HG03135 (cell line): ENCODE results near the gene TMEM38B.

Experiments
- ATAC-seq: cut with Tn5 transposase; IDR thresholded peaks from one replicate; pipeline ENCODE4 v1.9.1; 2021; ENCODE audit warnings: mild to moderate bottlenecking, moderate library complexity; ENCODE audit not compliant: unreplicated experiment

TMEM38B gene

GRCh38 chr9:105694190-105694847, at the start of gene TMEM38B:
Gene TMEM38B, plus strand, starts transcription at chr9:105694541. Its CDS starts 120 bp downstream, at chr9:105694661.
- ATAC-seq: peak; percentile 76

- ATAC-seq: no peak
Observed at GRCh38 chr9:105646879-105647594, 47.3 kb upstream of the TMEM38B start.

DNA sequence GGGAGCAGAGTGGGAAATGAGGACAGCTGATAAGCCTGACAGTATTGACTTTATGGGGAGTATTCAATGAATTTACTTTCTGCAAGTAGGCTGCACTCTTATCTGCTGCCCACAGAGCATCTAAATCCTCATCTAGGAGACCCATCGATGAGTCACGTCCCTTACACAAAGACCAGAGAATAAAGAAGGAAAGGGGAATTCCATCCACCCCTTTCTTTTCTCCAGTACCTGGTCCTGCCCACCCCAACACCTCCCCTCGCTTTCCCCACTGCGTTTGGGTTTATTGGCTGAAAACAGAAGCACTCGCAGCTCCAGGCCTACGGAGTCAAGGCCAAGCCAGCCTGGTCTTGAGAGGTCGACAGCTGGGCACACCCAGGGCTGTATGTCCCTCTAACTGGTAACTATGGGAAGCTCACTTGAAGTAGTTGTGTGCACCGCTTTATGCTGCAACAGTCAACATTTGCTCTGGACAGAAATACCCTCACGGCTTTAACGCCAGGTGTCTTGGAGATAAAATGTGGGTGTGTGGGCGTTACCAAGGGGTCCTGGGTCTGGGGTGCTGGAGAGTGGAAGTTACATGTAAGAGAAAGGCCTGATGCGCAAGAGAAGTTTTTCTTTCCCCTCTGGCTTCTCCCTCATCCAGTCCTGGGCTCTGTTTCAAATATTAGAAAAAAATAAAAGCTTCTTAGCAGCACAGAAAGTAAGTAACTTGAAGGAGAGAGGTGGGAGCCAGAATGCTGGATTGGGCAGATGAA, 46.6 kb upstream of the TMEM38B start:
- no peak for ATAC-seq

GRCh38 chr9:105651806-105652205, 42.5 kb upstream of the TMEM38B start:
- no peak for ATAC-seq

GRCh38 chr9:105656131-105656921, 38.0 kb upstream of the TMEM38B start:
- ATAC-seq: peak; percentile 48

DNA sequence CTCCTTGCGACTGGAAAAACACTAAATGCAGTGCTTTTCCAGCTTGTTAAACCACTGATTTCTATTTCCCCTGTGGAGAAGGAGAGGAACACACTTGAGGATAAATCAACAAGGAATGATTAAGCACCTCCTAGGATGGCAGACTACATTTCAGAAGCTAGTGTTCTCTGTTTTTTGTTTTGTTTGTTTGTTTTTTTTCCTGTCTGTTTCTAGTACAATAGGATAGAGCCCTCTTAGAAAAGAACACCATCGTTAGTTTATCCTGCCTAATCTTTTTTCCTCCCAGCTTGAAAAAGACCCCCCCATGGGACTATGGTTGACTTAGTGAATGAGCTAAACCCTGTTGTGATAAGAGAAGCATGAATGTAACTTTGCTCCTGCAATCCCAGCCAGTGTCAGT, 36.0 kb upstream of the TMEM38B start:
- no peak for ATAC-seq

DNA sequence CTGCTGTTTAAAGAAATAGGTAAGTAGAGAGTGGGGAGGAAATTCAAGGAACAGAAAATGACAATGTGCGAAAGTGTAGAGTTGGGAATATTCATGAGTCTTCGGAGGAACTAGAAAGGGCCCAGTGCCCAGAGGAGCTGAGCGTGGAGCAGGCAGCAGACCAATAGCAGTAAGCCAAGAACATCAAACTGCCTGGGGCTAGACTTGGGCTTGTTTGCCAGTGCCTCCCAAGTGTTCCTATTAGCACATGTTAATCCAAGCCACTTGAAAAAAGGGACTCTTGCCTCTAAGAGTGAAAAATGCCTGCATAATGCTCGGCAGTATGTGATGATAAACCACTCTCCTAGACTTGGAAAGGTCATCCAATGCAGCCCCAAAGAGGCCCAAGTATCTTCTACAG, 33.3 kb upstream of the TMEM38B start:
- no peak for ATAC-seq

DNA sequence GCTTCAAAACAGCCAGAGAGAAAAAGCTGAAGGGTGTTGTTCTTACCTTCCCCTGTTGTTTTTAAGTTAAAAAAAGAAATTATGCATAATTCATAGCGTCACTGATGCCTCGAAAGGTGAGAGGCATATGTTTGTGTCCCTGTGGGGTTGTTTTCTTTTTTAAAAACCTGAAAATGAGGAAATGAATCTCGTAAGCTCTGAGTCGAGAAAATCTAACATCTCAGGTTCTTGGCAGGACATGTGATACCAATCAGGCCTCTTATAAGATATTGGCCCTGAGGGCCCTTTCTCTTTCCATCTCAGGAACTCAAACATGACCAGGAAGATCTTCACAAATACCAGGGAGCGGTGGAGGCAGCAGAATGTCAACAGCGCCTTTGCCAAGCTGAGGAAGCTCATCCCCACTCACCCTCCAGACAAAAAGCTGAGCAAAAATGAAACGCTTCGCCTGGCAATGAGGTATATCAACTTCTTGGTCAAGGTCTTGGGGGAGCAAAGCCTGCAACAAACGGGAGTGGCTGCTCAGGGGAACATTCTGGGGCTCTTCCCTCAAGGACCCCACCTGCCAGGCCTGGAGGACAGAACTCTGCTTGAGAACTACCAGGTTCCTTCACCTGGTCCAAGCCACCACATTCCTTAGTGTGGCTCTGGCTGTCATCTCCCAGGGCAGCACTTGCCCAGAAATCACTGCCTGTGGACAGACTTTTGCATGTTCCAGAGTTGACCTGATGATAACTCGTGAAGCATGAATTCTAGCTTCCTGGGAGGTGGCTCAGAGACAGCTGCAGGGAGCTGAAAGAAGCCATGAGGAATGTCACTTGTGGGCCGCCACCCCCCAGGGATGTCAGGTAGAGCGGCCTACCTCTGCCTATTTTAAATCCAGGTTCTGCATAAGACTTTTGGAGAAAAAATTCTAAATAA, 31.9 kb upstream of the TMEM38B start, which contains the start of gene TAL2:
Gene TAL2, plus strand, starts transcription at position 274 of the 921 bp plus-strand sequence. Its CDS starts 40 bp downstream, at position 314.
- peak; percentile 84 for ATAC-seq

- ATAC-seq: no peak
Observed at GRCh38 chr9:105663914-105664313, 30.4 kb upstream of the TMEM38B start.

DNA sequence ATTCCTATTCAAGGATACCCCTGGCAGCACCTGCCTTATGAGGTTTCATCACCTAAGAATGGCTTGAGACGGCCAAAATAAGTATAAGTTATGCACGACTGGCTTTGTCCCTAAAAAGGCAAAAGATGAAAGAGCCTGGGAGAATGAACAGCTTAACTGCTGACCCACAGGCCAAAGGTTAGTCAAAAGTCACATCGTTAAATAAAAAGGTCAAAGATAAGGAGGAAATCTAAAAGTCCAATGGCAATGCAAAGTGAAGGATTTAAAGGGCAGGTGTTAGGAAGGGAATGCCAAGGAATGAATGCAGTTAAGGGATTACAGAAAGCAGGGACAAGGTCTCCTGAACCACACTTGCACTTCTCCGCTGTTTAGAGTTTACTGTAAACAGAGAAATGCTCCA, 26.5 kb upstream of the TMEM38B start:
- ATAC-seq: no peak

GRCh38 chr9:105670315-105670714, 24.0 kb upstream of the TMEM38B start:
- no peak for ATAC-seq

- ATAC-seq: no peak
Observed at GRCh38 chr9:105670775-105671174, 23.6 kb upstream of the TMEM38B start.

- no peak for ATAC-seq
Observed at GRCh38 chr9:105672711-105673234, 21.6 kb upstream of the TMEM38B start.

DNA sequence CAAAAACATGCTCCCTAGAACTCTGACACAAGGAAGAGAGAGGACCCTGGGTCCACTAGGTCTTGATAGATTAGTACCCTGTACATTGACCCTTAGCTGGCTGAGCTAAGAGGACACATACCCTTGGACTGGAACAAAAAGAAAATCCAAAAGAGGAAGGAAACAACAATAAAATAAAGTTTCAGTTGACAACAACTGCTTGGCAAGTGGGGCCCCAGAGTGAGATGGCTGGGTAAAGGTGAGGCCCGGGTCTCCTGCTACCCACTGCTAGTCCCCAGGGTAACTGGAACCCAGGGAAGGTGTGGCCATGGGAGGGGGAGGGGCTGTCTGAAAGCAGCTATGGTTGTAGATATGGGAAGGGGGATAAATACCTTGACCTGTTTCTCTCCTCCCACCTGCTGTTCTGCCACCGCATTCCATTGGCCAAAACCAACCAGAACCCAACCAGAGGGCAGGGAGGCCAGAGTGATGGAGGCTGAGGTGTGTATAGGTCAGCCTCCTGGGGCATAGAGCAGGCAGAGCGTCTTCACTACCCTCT, 20.4 kb upstream of the TMEM38B start:
- ATAC-seq: no peak

DNA sequence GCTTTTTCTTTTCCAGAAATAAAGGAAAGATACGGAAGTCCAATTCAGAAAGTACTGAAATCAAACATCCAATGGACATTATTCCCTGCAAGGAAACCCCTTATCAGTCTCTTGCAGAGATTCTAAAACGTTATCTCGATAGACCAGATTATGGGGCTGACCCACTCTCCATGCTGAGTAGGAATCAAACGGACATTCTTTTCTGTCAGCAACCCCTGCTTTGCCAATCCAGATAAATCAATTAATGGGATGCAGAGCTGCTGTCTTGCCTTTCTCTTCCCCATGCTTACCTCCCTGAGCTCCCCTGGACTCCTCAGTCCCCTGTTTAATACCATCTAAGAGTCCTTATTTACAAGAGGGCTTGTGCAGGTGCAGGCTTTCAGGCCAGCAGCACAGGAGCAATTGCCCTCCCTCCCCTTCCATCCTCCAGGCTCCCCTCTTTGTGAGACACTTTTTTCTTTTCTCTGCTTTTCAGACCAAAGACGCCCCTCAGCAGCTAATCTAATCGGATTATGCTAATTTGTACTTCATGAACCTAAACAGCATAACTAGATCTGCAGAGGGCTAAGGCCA, 17.9 kb upstream of the TMEM38B start:
- no peak for ATAC-seq

GRCh38 chr9:105678163-105678562, 16.2 kb upstream of the TMEM38B start:
- ATAC-seq: no peak

GRCh38 chr9:105678781-105679180, 15.6 kb upstream of the TMEM38B start:
- ATAC-seq: no peak

- no peak for ATAC-seq
Observed at GRCh38 chr9:105679257-105680022, 14.9 kb upstream of the TMEM38B start.
